Ascending aorta (tissue), 2 donors: Measurements from ENCODE around the gene LANCL2. TPM values are rescaled to one million over a fixed set of nuclear protein-coding genes. Genes with fewer than 3 reads are reported as not detected.

ENCODE experiments used
- DNase-seq, 2 donors: peaks; one replicate each; pipeline ENCODE4 v3.0.0-alpha.2; 2019; ENCODE audit warnings: low spot score in 2 of 2
- H3K27ac ChIP-seq, 2 donors: fragments of 200-600 bp; sonication (generic); one replicate each; pipeline ENCODE4 v1.5.1; 2016 to 2017; ENCODE audit warnings: mild to moderate bottlenecking in 1 of 2
- H3K27me3 ChIP-seq: fragments of 200-600 bp; sonication (generic); one replicate; pipeline ENCODE4 v1.5.1; 2017
- H3K36me3 ChIP-seq, 2 donors: fragments of 200-600 bp; sonication (generic); one replicate each; pipeline ENCODE4 v1.5.1; 2016
- H3K4me1 ChIP-seq, 2 donors: fragments of 200-600 bp; sonication (generic); one replicate each; pipeline ENCODE4 v1.5.1; 2016 to 2017; ENCODE audit warnings: mild to moderate bottlenecking in 1 of 2
- H3K4me3 ChIP-seq, 2 donors: fragments of 200-600 bp; sonication (generic); one replicate each; pipeline ENCODE4 v1.5.1; 2016 to 2017; ENCODE audit warnings: mild to moderate bottlenecking in 1 of 2
- H3K9me3 ChIP-seq, 2 donors: fragments of 200-600 bp; sonication (generic); one replicate each; pipeline ENCODE4 v1.5.1; 2016
- CTCF ChIP-seq, 3 experiments: fragments of 200-600 bp in 2 of 3; fragments of 450-650 bp in 1 of 3; sonication (generic) in 2 of 3; IDR thresholded peaks; one replicate each; pipeline ENCODE4 v1.5.1; 2016 to 2019; ENCODE audit warnings: antibody characterized with exemption in 3 of 3, mild to moderate bottlenecking in 1 of 3, moderate library complexity in 1 of 3
- intact Hi-C: fragments of 100-400 bp; cut with DNase I; formaldehyde crosslinking; loops from one replicate; pipeline ENCODE4 v1.15.1; 2023
- total RNA-seq: library from RNA; depleted of rRNA; stranded (reverse); fragments of >200 nt; gene quantifications from one replicate; pipeline ENCODE4 v1.1.0, GENCODE V29; 2016

The LANCL2 gene
- total RNA-seq, 1 donor from 2014 or later = 12.9 TPM

GRCh38 chr7:55476852-55477780 is 112.0 kb downstream of the LANCL2 start:
- no peaks in the 10 kb centered on the region for H3K4me1 ChIP-seq
- H3K4me3 ChIP-seq = no peak overlapping the region
- intact Hi-C loops = no loop called here
- no peak overlapping the region for H3K27ac ChIP-seq
- no peak for DNase-seq
- no peaks in the 10 kb centered on the region for H3K27me3 ChIP-seq
- peaks cover 3 to 30% of the 10 kb centered on the region in 2 donors for H3K36me3 ChIP-seq
- TF ChIP-seq CTCF (IDR thresholded peaks at IDR 0.05) = no peak
- H3K9me3 ChIP-seq = no peaks in the 10 kb centered on the region

- intact Hi-C loops = no loop called here
- DNase-seq = no peak
- Histone ChIP-seq H3K27me3 (no peaks in the 10 kb centered on the region), H3K4me3 (no peak overlapping the region), H3K4me1 (no peaks in the 10 kb centered on the region), H3K36me3 (peaks cover 3 to 29% of the 10 kb centered on the region in 2 donors), H3K27ac (no peak overlapping the region), H3K9me3 (no peaks in the 10 kb centered on the region)
- TF ChIP-seq CTCF (IDR thresholded peaks at IDR 0.05) = no peak
Measured at GRCh38 chr7:55477781-55478374, 112.7 kb downstream of the LANCL2 start.

GRCh38 chr7:55478700-55479099 is 113.6 kb downstream of the LANCL2 start:
- H3K27me3 ChIP-seq = no peaks in the 10 kb centered on the region
- no peaks in the 10 kb centered on the region for H3K9me3 ChIP-seq
- H3K36me3 ChIP-seq = peaks cover 3 to 21% of the 10 kb centered on the region in 2 donors
- no peak for DNase-seq
- no peak overlapping the region for H3K27ac ChIP-seq
- no peak for TF ChIP-seq CTCF (IDR thresholded peaks at IDR 0.05)
- no peaks in the 10 kb centered on the region for H3K4me1 ChIP-seq
- H3K4me3 ChIP-seq = no peak overlapping the region
- intact Hi-C loops = no loop called here

GRCh38 chr7:55481155-55481554 is 116.0 kb downstream of the LANCL2 start:
- TF ChIP-seq CTCF (IDR thresholded peaks at IDR 0.05) = no peak
- Histone ChIP-seq H3K36me3 (peaks cover 0 to 10% of the 10 kb centered on the region in 2 donors), H3K4me3 (no peak overlapping the region), H3K27me3 (no peaks in the 10 kb centered on the region), H3K4me1 (no peaks in the 10 kb centered on the region), H3K9me3 (no peaks in the 10 kb centered on the region), H3K27ac (no peak overlapping the region)
- no peak for DNase-seq
- intact Hi-C loops = no loop called here

GRCh38 chr7:55483046-55483445 is 117.9 kb downstream of the LANCL2 start:
- Histone ChIP-seq H3K27me3 (no peaks in the 10 kb centered on the region), H3K27ac (no peak overlapping the region)
- intact Hi-C loops = no loop called here

More at GRCh38 chr7:55483046-55483445, 117.9 kb downstream of the LANCL2 start:
- no peak for TF ChIP-seq CTCF (IDR thresholded peaks at IDR 0.05)
- no peak for DNase-seq
- Histone ChIP-seq H3K9me3 (no peaks in the 10 kb centered on the region), H3K36me3 (no peaks in the 10 kb centered on the region), H3K4me3 (no peak overlapping the region), H3K4me1 (no peaks in the 10 kb centered on the region)

Other genes with a start within 250 kb of the LANCL2 start
- gene VOPP1, start 207.2 kb downstream of the LANCL2 start, total RNA-seq = 78.8 TPM